Vagina (tissue), 2 donors: ENCODE results near the gene PLEKHD1.

Source experiments
- CTCF ChIP-seq, 3 experiments: fragments of 450-650 bp in 2 of 3; fragments of 200-600 bp in 1 of 3; sonication (generic) in 1 of 3; IDR thresholded peaks; one replicate each; pipeline ENCODE4 v1.5.1; 2017 to 2019; ENCODE audit warnings: antibody characterized with exemption in 3 of 3, mild to moderate bottlenecking in 2 of 3, moderate library complexity in 2 of 3
- POLR2AphosphoS5 ChIP-seq, 2 donors: sonication (generic); formaldehyde crosslinking; IDR thresholded peaks; one replicate each; pipeline ENCODE4 v1.9.0; 2017; ENCODE audit warnings: antibody characterized with exemption in 2 of 2, mild to moderate bottlenecking in 2 of 2, low read depth in 1 of 2; ENCODE audit not compliant: insufficient read depth in 1 of 2

- TF ChIP-seq POLR2AphosphoS5 (IDR thresholded peaks at IDR 0.05; ENCODE audit: insufficient read depth in 1 of 2, low read depth in 1 of 2) (no peak), CTCF (IDR thresholded peaks at IDR 0.05) (no peak)
Observed at GRCh38 chr14:69489495-69489894, 5.0 kb downstream of the PLEKHD1 start.
